Measurements from ENCODE around the gene STK11IP.

- TF ChIP-seq GATA2 (IDR thresholded peaks at IDR 0.05; ENCODE audit: low read depth, low read length) (no peak), GATA3 (IDR thresholded peaks at IDR 0.05; ENCODE audit: low read depth, low read length) (no peak)
These were observed 63.7 kb downstream of the STK11IP start for GRCh38 chr2:219661197-219661954.
